MM.1S (cell line): Measurements from ENCODE around the gene OAS2.

Experiments used
- CTCF ChIP-seq: fragments of 300-600 bp; sonication (generic); IDR thresholded peaks from 2 replicates; pipeline ENCODE4 v1.5.1; 2016; ENCODE audit warnings: antibody characterized with exemption, low read length, mixed read lengths
- EZH2 ChIP-seq: fragments of 300-600 bp; sonication (generic); optimal IDR thresholded peaks from 2 replicates; pipeline ENCODE3; 2017; ENCODE audit warnings: low read depth, mild to moderate bottlenecking, antibody characterized with exemption, low read length, mixed read lengths
- EZH2phosphoT487 ChIP-seq: fragments of 300-600 bp; sonication (generic); IDR thresholded peaks from 2 replicates; pipeline ENCODE4 v1.6.1; 2018; ENCODE audit warnings: antibody characterized with exemption, low read length

- peak; percentile 18; the same call in 1 of the 2 replicates for TF ChIP-seq CTCF
- TF ChIP-seq EZH2, result no peak
- no peak for TF ChIP-seq EZH2phosphoT487
Measured at GRCh38 chr12:113049976-113050742, 71.8 kb downstream of the OAS2 start.
